HepG2 (cell line): Measurements from ENCODE around the gene SYT1. TPM values are rescaled to one million over a fixed set of nuclear protein-coding genes. Genes with fewer than 3 reads are reported as not detected.

Experiments
- ATAC-seq: fragments of 200-7000 bp; cut with Tn5 transposase; 3 replicates; pipeline ENCODE4 v1.9.1; 2020; ENCODE audit warnings: mild to moderate bottlenecking, moderate library complexity
- BruUV-seq: library from RNA; stranded (reverse); fragments of 400-500 nt; replicated peaks from 2 replicates; lab custom pipeline; 2021; lab: Mats Ljungman, UMichigan
- CTCF ChIA-PET: fragments of 300-600 bp; formaldehyde crosslinking; extraction: SDS; loops from one replicate; lab custom pipeline; 2021; ENCODE audit warnings: low total read pairs, inconsistent platforms, low intra/inter-chr PET ratio; lab: Yijun Ruan, JAX
- POLR2A ChIA-PET: fragments of 350-600 bp; sonication (Branson Sonifier 250); formaldehyde crosslinking; loops from one replicate; lab custom pipeline; 2020; ENCODE audit warnings: antibody characterized with exemption, inconsistent platforms; lab: Yijun Ruan, JAX
- DNase-seq: peaks from one replicate; pipeline ENCODE4 v3.0.0-alpha.2; 2015; ENCODE audit warnings: low spot score
- FAIRE-seq: peaks from 3 replicates; lab custom pipeline; 2011; peaks lifted over from hg19 to GRCh38; lab: Jason Lieb, UNC
- H2AFZ ChIP-seq: one replicate; pipeline ENCODE4 v1.6.1; 2011; ENCODE audit warnings: low read length, inconsistent platforms
- H3K27ac ChIP-seq: fragments of 300-600 bp; 3 replicates; pipeline ENCODE4 v1.8.0; 2011; ENCODE audit warnings: mixed run types, mild to moderate bottlenecking, mixed read lengths, low read length, inconsistent platforms; ENCODE audit not compliant: insufficient read depth; ENCODE audit errors: extremely low read length
- H3K27me3 ChIP-seq, 2 experiments: fragments of 200-600 bp in 1 of 2; 2 replicates in 1 of 2; 3 replicates in 1 of 2; pipeline versions ENCODE4 v1.6.0 to v1.8.0; 2011; ENCODE audit warnings: low read length in 2 of 2, mild to moderate bottlenecking in 2 of 2, moderate library complexity in 2 of 2, inconsistent platforms in 1 of 2; ENCODE audit not compliant: insufficient read depth in 2 of 2, control insufficient read depth in 1 of 2
- H3K36me3 ChIP-seq, 2 experiments: fragments of 200-600 bp in 1 of 2; replicated peaks in 1 of 2; 2 replicates in 1 of 2; 3 replicates in 1 of 2; pipeline versions ENCODE4 v1.5.1 to v1.8.0; 2011; ENCODE audit warnings: low read length in 2 of 2, inconsistent platforms in 1 of 2; ENCODE audit not compliant: insufficient read depth in 2 of 2, control insufficient read depth in 1 of 2
- H3K4me1 ChIP-seq: 2 replicates; pipeline ENCODE4 v1.5.1; 2012; ENCODE audit warnings: low read length, inconsistent platforms; ENCODE audit not compliant: insufficient read depth
- H3K4me2 ChIP-seq: 2 replicates; pipeline ENCODE4 v1.6.0; 2011; ENCODE audit warnings: low read depth, low read length, inconsistent platforms
- H3K4me3 ChIP-seq, 3 experiments: fragments of 200-600 bp in 1 of 3; sonication (generic), shearing (Covaris generic) in 1 of 3; replicated peaks in 1 of 3; 2 replicates each; pipeline ENCODE4 v1.5.1; 2011 to 2016; ENCODE audit warnings: low read length in 3 of 3, inconsistent platforms in 2 of 3, low read depth in 2 of 3, mild to moderate bottlenecking in 2 of 3, control low read depth in 1 of 3, mixed read lengths in 1 of 3; ENCODE audit not compliant: insufficient read depth in 1 of 3
- H3K79me2 ChIP-seq: one replicate; pipeline ENCODE4 v1.6.1; 2011; ENCODE audit warnings: low read length, inconsistent platforms; ENCODE audit not compliant: insufficient read depth
- H3K9ac ChIP-seq: 2 replicates; pipeline ENCODE4 v1.6.0; 2011; ENCODE audit warnings: mild to moderate bottlenecking, low read depth, low read length, inconsistent platforms; ENCODE audit not compliant: insufficient read depth
- H3K9me3 ChIP-seq: 2 replicates; pipeline ENCODE4 v1.5.1; 2012; ENCODE audit warnings: mild to moderate bottlenecking, low read length
- H4K20me1 ChIP-seq: 2 replicates; pipeline ENCODE4 v1.6.0; 2011; ENCODE audit warnings: inconsistent platforms, mild to moderate bottlenecking, low read length, moderate library complexity; ENCODE audit not compliant: insufficient read depth
- KAT8 ChIP-seq: IDR thresholded peaks from 2 replicates; pipeline ENCODE4 v1.6.1; 2016; ENCODE audit warnings: missing genetic modification reagents, missing compliant biosample characterization
- TCF7 ChIP-seq: sonication (generic); IDR thresholded peaks from 2 replicates; pipeline ENCODE4 v1.6.1; 2016; ENCODE audit warnings: antibody characterized with exemption, low read depth
- TERF1 ChIP-seq: sonication (generic); formaldehyde crosslinking; IDR thresholded peaks from 2 replicates; pipeline ENCODE4 v1.8.0; 2022; ENCODE audit warnings: mild to moderate bottlenecking, missing genetic modification reagents, moderate library complexity
- TMF1 ChIP-seq: sonication (generic); formaldehyde crosslinking; IDR thresholded peaks from 2 replicates; pipeline ENCODE4 v1.8.1; 2022; ENCODE audit warnings: low read depth, missing genetic modification reagents
- XBP1 ChIP-seq: sonication (generic); formaldehyde crosslinking; IDR thresholded peaks from 2 replicates; pipeline ENCODE4 v1.5.0; 2020; ENCODE audit warnings: missing genetic modification reagents
- ZBED4 ChIP-seq: sonication (generic); formaldehyde crosslinking; IDR thresholded peaks from 2 replicates; pipeline ENCODE4 v1.4.0; 2020; ENCODE audit warnings: missing genetic modification reagents, borderline replicate concordance
- ZBTB8A ChIP-seq: sonication (generic); formaldehyde crosslinking; IDR thresholded peaks from 2 replicates; pipeline ENCODE4 v1.4.0; 2020; ENCODE audit warnings: mild to moderate bottlenecking, low read depth, missing genetic modification reagents, borderline replicate concordance
- ZNF121 ChIP-seq: sonication (generic); formaldehyde crosslinking; IDR thresholded peaks from 2 replicates; pipeline ENCODE4 v1.5.0; 2020; ENCODE audit warnings: mild to moderate bottlenecking, missing genetic modification reagents
- ZNF256 ChIP-seq: sonication (generic); formaldehyde crosslinking; conservative IDR thresholded peaks from 2 replicates; pipeline ENCODE4 v1.4.0; 2020; ENCODE audit warnings: missing genetic modification reagents
- ZNF3 ChIP-seq: IDR thresholded peaks from 2 replicates; pipeline ENCODE4 v1.7.0; 2017; ENCODE audit warnings: inconsistent platforms
- ZNF367 ChIP-seq: sonication (generic); formaldehyde crosslinking; IDR thresholded peaks from 2 replicates; pipeline ENCODE4 v1.4.0; 2020; ENCODE audit warnings: missing genetic modification reagents, borderline replicate concordance
- ZNF543 ChIP-seq: sonication (generic); formaldehyde crosslinking; IDR thresholded peaks from 2 replicates; pipeline ENCODE4 v1.4.0; 2020; ENCODE audit warnings: mild to moderate bottlenecking, missing genetic modification reagents
- ZNF639 ChIP-seq: conservative IDR thresholded peaks from 2 replicates; pipeline ENCODE4 v1.6.1; 2018; ENCODE audit warnings: missing genetic modification reagents
- ZSCAN9 ChIP-seq: IDR thresholded peaks from 2 replicates; pipeline ENCODE4 v1.6.1; 2016; ENCODE audit warnings: borderline replicate concordance
- ZZZ3 ChIP-seq: sonication (generic); formaldehyde crosslinking; IDR thresholded peaks from 2 replicates; pipeline ENCODE4 v1.4.0; 2020; ENCODE audit warnings: missing genetic modification reagents, mild to moderate bottlenecking, borderline replicate concordance
- WGBS: methylation state at CpG from one replicate; pipeline ENCODE4 v1.1.6; 2017; ENCODE audit warnings: low lambda C conversion rate; 5-methylcytosine and 5-hydroxymethylcytosine counted together
- in situ Hi-C: cut with HindIII; loops from 2 replicates; pipeline ENCODE4 v1.10.0; 2017; ENCODE audit warnings: low pct_unique_long_range_greater_than_20kb; ENCODE audit not compliant: extremely low pct_ligation_motif_present
- intact Hi-C: fragments of 100-400 bp; cut with micrococcal nuclease; formaldehyde crosslinking; loops from one replicate; pipeline ENCODE4 v1.10.0; 2022; ENCODE audit not compliant: unreplicated experiment
- polyA plus RNA-seq, 8 experiments: library from polyadenylated mRNA; depleted of rRNA in 3 of 8; stranded (reverse) in 7 of 8; unstranded in 1 of 8; fragments of >200 nt; fragmentation: Illumina TruSeq in 4 of 8; extraction: Trizol in 4 of 8; gene quantifications; 2 replicates each; pipeline versions ENCODE4 v1.2.1 to v1.2.3, GENCODE V29; 2011 to 2016; ENCODE audit warnings: low read depth in 4 of 8, missing spikeins in 1 of 8, mixed read lengths in 1 of 8; ENCODE audit not compliant: insufficient read depth in 1 of 8
- total RNA-seq, 5 experiments: library from RNA; depleted of rRNA; stranded (reverse); fragments of >200 nt; fragmentation: Illumina TruSeq; extraction: Trizol; gene quantifications; 2 replicates each; pipeline ENCODE4 v1.2.3, GENCODE V29; 2016; ENCODE audit warnings: low read depth in 1 of 5

The SYT1 gene
- total and polyA plus RNA-seq, 2 of the 13 experiments (the other 11 are each of a cell fraction or from before 2014, with no cell fraction given), result not detected

- DNase-seq (no peak), FAIRE-seq (no peak), ATAC-seq (no peak)
- intact Hi-C loops (no loop called here), in situ Hi-C loops (no loop called here)
- TF ChIP-seq ZBTB8A, result no peak
- no peak for TF ChIP-seq ZZZ3
- TF ChIP-seq KAT8, result no peak
- no peak for TF ChIP-seq ZSCAN9 (CRISPR knock-in tag)
- no peak for TF ChIP-seq TMF1 (CRISPR knock-in tag)
- no peak for TF ChIP-seq ZNF367 (CRISPR knock-in tag)
- no peak for TF ChIP-seq ZNF256
- TF ChIP-seq ZNF3 (CRISPR knock-in tag), result no peak
- no peak for TF ChIP-seq ZNF121 (CRISPR knock-in tag)
- TF ChIP-seq TERF1 (CRISPR knock-in tag), result no peak
- TF ChIP-seq ZBED4 (CRISPR knock-in tag), result no peak
- no peak for TF ChIP-seq ZNF639
- no peak for TF ChIP-seq TCF7
- TF ChIP-seq XBP1 (CRISPR knock-in tag), result no peak
- no peak for TF ChIP-seq ZNF543 (CRISPR knock-in tag)
- Histone ChIP-seq H3K4me2 (no peak overlapping the region), H4K20me1 (no peaks in the 10 kb centered on the region), H3K9ac (no peak overlapping the region), H3K27me3 (no peaks in the 10 kb centered on the region), H2AFZ (no peak overlapping the region), H3K27ac (no peak overlapping the region), H3K4me1 (no peaks in the 10 kb centered on the region), H3K4me3 (no peak overlapping the region), H3K9me3 (no peaks in the 10 kb centered on the region), H3K79me2 (no peaks in the 10 kb centered on the region), H3K36me3 (no peaks in the 10 kb centered on the region)
- ChIA-PET CTCF (no interaction called here), POLR2A (no interaction called here)
- BruUV-seq, result no TSS peak
- 0% methylated on average over 2 of the region's 2 CpGs for WGBS
These were observed 279.2 kb downstream of the SYT1 start for GRCh38 chr12:79143803-79144202.
